GM10248 (cell line): ENCODE measurements around the gene SLC7A7.

Experiments used
- CTCF ChIA-PET: fragments of 300-600 bp; sonication (Branson Sonifier 250); formaldehyde crosslinking; extraction: SDS; loops from one replicate; lab custom pipeline; 2021; ENCODE audit warnings: antibody characterized with exemption; lab: Yijun Ruan, JAX
- POLR2A ChIA-PET: fragments of 350-650 bp; sonication (Branson Sonifier 250); formaldehyde crosslinking; extraction: SDS; loops from one replicate; lab custom pipeline; 2020; ENCODE audit warnings: antibody characterized with exemption; lab: Yijun Ruan, JAX
- DNase-seq: peaks from one replicate; pipeline ENCODE4 v3.0.0; 2012; ENCODE audit errors: extremely low spot score
- CTCF ChIP-seq: IDR thresholded peaks from 2 replicates; pipeline ENCODE4 v1.5.1; 2012; ENCODE audit warnings: mild to moderate bottlenecking, low read depth; ENCODE audit errors: extremely low read depth, missing control alignments, control extremely low read depth

The SLC7A7 gene

GRCh38 chr14:22772725-22773124 lies 42.5 kb downstream of the SLC7A7 start:
- POLR2A ChIA-PET, result no interaction called here
- TF ChIP-seq CTCF, result no peak
- CTCF ChIA-PET, result interaction anchor here (1.4 to 7.1 kb wide), 6 partner anchors 12 to 183 kb away, joined by 3 to 68 read pairs (median 6); no protein-coding TSS in a partner anchor
- DNase-seq, result no peak

- POLR2A ChIA-PET, result no interaction called here
- CTCF ChIA-PET, result interaction anchor here (1.0 to 1.4 kb wide), 4 partner anchors 11 to 82 kb away, joined by 3 to 4 read pairs (median 3); no protein-coding TSS in a partner anchor
- no peak for TF ChIP-seq CTCF
- DNase-seq, result no peak
Observed at GRCh38 chr14:22770481-22771187, 44.6 kb downstream of the SLC7A7 start.

GRCh38 chr14:22769369-22769768 lies 45.9 kb downstream of the SLC7A7 start:
- ChIA-PET CTCF (interaction anchor here (1.1 to 1.6 kb wide), 3 partner anchors 65 to 171 kb away, joined by 3 to 4 read pairs (median 4); partner anchors contain the start of gene ABHD4), POLR2A (no interaction called here)
- DNase-seq, result no peak
- TF ChIP-seq CTCF, result no peak

- TF ChIP-seq CTCF, result no peak
- DNase-seq, result no peak
- POLR2A ChIA-PET, result no interaction called here
- CTCF ChIA-PET, result interaction anchor here (1.1 to 1.6 kb wide), 3 partner anchors 66 to 171 kb away, joined by 3 to 4 read pairs (median 4); partner anchors contain the start of gene ABHD4
Observed at GRCh38 chr14:22768947-22769346, 46.3 kb downstream of the SLC7A7 start.

- POLR2A ChIA-PET, result no interaction called here
- CTCF ChIA-PET, result interaction anchor here (1.1 to 3.2 kb wide), 8 partner anchors 10 to 211 kb away, joined by 3 to 24 read pairs (median 4); no protein-coding TSS in a partner anchor
- no peak for DNase-seq
- no peak for TF ChIP-seq CTCF
Observed at GRCh38 chr14:22767323-22767589, 48.0 kb downstream of the SLC7A7 start.

GRCh38 chr14:22766457-22767322 lies 48.5 kb downstream of the SLC7A7 start, which contains the start of gene OXA1L:
TSS of gene OXA1L (plus strand) at chr14:22766688. CDS start at chr14:22766702, 14 bp downstream.
- ChIA-PET CTCF (interaction anchor here (0.9 to 3.2 kb wide), 17 partner anchors 11 to 211 kb away, joined by 3 to 24 read pairs (median 4); partner anchors contain the start of genes DAD1 and LRP10), POLR2A (interaction anchor here (0.5 to 1.2 kb wide), 8 partner anchors 12 to 177 kb away, joined by 3 to 4 read pairs (median 3); no protein-coding TSS in a partner anchor)
- no peak for TF ChIP-seq CTCF
- DNase-seq, result peak; percentile 91
